ENCODE measurements around the gene ESYT3.

Gene ESYT3, protein sequence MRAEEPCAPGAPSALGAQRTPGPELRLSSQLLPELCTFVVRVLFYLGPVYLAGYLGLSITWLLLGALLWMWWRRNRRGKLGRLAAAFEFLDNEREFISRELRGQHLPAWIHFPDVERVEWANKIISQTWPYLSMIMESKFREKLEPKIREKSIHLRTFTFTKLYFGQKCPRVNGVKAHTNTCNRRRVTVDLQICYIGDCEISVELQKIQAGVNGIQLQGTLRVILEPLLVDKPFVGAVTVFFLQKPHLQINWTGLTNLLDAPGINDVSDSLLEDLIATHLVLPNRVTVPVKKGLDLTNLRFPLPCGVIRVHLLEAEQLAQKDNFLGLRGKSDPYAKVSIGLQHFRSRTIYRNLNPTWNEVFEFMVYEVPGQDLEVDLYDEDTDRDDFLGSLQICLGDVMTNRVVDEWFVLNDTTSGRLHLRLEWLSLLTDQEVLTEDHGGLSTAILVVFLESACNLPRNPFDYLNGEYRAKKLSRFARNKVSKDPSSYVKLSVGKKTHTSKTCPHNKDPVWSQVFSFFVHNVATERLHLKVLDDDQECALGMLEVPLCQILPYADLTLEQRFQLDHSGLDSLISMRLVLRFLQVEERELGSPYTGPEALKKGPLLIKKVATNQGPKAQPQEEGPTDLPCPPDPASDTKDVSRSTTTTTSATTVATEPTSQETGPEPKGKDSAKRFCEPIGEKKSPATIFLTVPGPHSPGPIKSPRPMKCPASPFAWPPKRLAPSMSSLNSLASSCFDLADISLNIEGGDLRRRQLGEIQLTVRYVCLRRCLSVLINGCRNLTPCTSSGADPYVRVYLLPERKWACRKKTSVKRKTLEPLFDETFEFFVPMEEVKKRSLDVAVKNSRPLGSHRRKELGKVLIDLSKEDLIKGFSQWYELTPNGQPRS

DNA sequence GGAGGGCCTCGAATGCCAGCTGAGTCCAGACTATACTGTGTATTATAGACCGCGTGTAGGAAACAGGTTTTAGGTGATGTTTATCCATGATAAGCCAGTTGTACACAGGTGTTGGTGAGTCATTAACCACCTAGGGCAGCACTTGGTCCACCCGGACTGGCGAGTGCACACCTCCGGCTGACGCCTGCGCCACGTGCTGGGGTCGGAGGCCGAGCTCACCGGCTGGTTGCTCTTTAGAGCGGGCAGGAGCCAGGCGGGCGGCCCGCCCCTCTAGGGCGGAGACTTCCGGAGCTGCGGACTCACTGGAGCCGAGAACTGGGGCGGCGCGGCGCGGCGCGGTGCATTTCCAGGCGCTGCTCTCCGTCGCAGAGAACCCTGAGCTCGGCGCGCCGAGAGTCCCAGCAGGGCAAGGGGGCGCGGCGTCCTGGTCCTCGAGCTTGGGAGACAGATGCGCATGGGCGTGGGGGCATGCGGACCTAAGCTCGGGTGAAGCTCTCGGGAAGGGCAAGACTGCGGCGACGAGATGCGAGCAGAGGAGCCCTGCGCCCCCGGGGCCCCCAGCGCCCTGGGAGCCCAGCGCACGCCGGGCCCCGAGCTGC lies at the start of gene ESYT3:
ESYT3 (plus strand) TSS at position 341 of the 599 bp plus-strand sequence; CDS start at position 524, 183 bp downstream.
- Histone ChIP-seq H3K36me3 (ENCODE audit: control insufficient read depth in 2 of 2, insufficient read depth in 2 of 2, low read length in 2 of 2) (no peaks in the 10 kb centered on the region), H3K27me3 (ENCODE audit: control insufficient read depth in 2 of 2, insufficient read depth in 2 of 2, low read length in 2 of 2) (peaks cover 14 to 28% of the 10 kb centered on the region in 2 donors), H3K4me1 (ENCODE audit: control insufficient read depth in 2 of 2, insufficient read depth in 2 of 2, low read length in 2 of 2) (peaks cover 4 to 8% of the 10 kb centered on the region in 2 donors), H3K27ac (ENCODE audit: low read depth in 2 of 2, low read length in 2 of 2) (no peak within 1 kb of the TSS), H3K9me3 (ENCODE audit: control insufficient read depth in 2 of 2, low read length in 2 of 2) (no peaks in the 10 kb centered on the region), H3K9ac (ENCODE audit: low read depth in 1 of 2, low read length in 2 of 2) (peak within 1 kb of the TSS in 1 of 2 donors; percentile 36), H3K4me3 (ENCODE audit: low read length in 2 of 2) (peak within 1 kb of the TSS; percentile 54 to 65)

- H3K27ac ChIP-seq (ENCODE audit: low read depth in 2 of 2, low read length in 2 of 2) = no peak overlapping the region
- no peak overlapping the region for H3K4me3 ChIP-seq (ENCODE audit: low read length in 2 of 2)
- no peaks in the 10 kb centered on the region for H3K9me3 ChIP-seq (ENCODE audit: control insufficient read depth in 2 of 2, low read length in 2 of 2)
- H3K4me1 ChIP-seq (ENCODE audit: control insufficient read depth in 2 of 2, insufficient read depth in 2 of 2, low read length in 2 of 2) = no peaks in the 10 kb centered on the region
- H3K36me3 ChIP-seq (ENCODE audit: control insufficient read depth in 2 of 2, insufficient read depth in 2 of 2, low read length in 2 of 2) = no peaks in the 10 kb centered on the region
- H3K9ac ChIP-seq (ENCODE audit: low read depth in 1 of 2, low read length in 2 of 2) = no peak overlapping the region
- no peaks in the 10 kb centered on the region for H3K27me3 ChIP-seq (ENCODE audit: control insufficient read depth in 2 of 2, insufficient read depth in 2 of 2, low read length in 2 of 2)
These were observed 49.4 kb upstream of the ESYT3 start for GRCh38 chr3:138384976-138385375.

DNA sequence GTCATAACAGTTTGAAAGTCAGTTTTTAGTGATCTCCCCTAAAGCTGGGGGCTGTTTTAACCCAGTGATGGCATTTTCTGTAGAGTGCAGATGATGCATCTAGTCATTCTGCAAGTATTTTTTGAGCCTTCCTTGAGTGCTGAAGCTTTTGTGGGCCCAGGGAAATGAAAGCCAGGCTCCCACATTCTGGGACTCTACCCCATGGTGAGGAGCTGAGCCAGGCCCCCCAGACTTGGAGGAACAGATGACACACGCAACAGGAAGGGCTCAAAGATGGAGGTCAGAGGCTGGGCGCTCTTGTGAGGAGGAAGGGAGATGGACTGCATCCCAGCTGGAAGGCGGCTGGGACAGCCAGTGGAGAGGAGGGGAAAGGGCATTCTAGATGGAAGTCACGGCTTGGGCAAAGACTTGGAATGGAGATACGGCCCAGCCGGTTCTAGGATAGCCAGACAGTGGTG lies 45.2 kb upstream of the ESYT3 start:
- Histone ChIP-seq H3K27me3 (ENCODE audit: control insufficient read depth in 2 of 2, insufficient read depth in 2 of 2, low read length in 2 of 2) (no peaks in the 10 kb centered on the region), H3K4me3 (ENCODE audit: low read length in 2 of 2) (no peak overlapping the region), H3K4me1 (ENCODE audit: control insufficient read depth in 2 of 2, insufficient read depth in 2 of 2, low read length in 2 of 2) (no peaks in the 10 kb centered on the region), H3K9me3 (ENCODE audit: control insufficient read depth in 2 of 2, low read length in 2 of 2) (no peaks in the 10 kb centered on the region), H3K9ac (ENCODE audit: low read depth in 1 of 2, low read length in 2 of 2) (no peak overlapping the region), H3K36me3 (ENCODE audit: control insufficient read depth in 2 of 2, insufficient read depth in 2 of 2, low read length in 2 of 2) (no peaks in the 10 kb centered on the region), H3K27ac (ENCODE audit: low read depth in 2 of 2, low read length in 2 of 2) (no peak overlapping the region)

DNA sequence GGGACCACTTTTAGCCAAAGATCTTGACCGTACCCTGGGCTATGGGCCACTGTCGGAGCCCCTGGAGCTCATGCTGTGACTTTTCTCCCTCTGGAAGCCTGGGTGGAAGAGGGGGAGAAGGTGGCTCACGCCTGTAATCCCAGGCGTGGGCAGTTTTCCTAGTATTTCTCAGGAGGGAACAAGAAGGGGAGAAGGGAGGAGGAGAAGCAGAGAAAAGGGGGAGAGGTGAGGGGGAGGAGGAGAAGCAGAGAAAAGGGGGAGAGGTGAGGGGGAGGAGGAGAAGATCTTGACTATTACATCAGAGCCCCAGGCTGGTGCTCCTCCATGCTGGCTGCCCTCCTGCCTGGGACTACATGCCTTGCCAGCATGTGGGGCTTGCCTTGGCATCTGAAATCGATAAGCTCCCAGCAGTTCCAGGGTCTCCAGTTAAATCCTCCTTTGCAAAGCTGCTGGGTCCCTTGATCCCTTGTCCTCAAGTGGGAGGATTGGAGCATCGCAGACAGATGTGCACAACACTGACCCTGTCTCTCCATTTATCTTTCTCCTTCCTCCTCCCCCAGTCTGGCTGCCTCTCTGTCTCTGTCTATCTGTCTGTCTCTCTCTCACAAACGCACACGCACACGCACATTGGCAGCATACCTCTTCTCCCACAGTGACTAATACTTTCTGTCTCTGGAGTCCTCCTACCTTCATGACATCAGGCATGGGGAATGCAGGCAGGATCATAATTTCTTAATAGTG lies 44.4 kb upstream of the ESYT3 start:
- Histone ChIP-seq H3K36me3 (ENCODE audit: control insufficient read depth in 2 of 2, insufficient read depth in 2 of 2, low read length in 2 of 2) (no peaks in the 10 kb centered on the region), H3K27ac (ENCODE audit: low read depth in 2 of 2, low read length in 2 of 2) (no peak overlapping the region), H3K4me3 (ENCODE audit: low read length in 2 of 2) (no peak overlapping the region), H3K9ac (ENCODE audit: low read depth in 1 of 2, low read length in 2 of 2) (no peak overlapping the region), H3K9me3 (ENCODE audit: control insufficient read depth in 2 of 2, low read length in 2 of 2) (no peaks in the 10 kb centered on the region), H3K4me1 (ENCODE audit: control insufficient read depth in 2 of 2, insufficient read depth in 2 of 2, low read length in 2 of 2) (no peaks in the 10 kb centered on the region), H3K27me3 (ENCODE audit: control insufficient read depth in 2 of 2, insufficient read depth in 2 of 2, low read length in 2 of 2) (no peaks in the 10 kb centered on the region)

DNA sequence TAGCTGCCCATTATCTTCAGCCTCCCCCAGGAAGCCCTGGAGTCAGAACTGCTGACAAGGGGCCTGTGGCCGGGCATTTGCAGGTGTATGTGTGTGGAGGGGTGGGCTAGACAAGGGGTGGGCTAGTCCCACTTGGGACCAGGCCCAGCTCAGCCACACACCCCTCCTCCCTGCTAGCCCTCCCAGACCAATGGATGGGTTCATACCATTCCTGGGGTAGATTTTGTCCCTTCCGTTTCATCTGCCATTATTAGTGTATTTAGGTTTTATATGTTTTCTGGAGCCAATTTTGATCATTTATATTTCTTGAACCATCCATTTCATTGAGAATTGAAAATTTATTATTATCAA lies 43.9 kb upstream of the ESYT3 start:
- Histone ChIP-seq H3K9me3 (ENCODE audit: control insufficient read depth in 2 of 2, low read length in 2 of 2) (no peaks in the 10 kb centered on the region), H3K36me3 (ENCODE audit: control insufficient read depth in 2 of 2, insufficient read depth in 2 of 2, low read length in 2 of 2) (no peaks in the 10 kb centered on the region), H3K27ac (ENCODE audit: low read depth in 2 of 2, low read length in 2 of 2) (no peak overlapping the region), H3K4me1 (ENCODE audit: control insufficient read depth in 2 of 2, insufficient read depth in 2 of 2, low read length in 2 of 2) (no peaks in the 10 kb centered on the region), H3K9ac (ENCODE audit: low read depth in 1 of 2, low read length in 2 of 2) (no peak overlapping the region), H3K27me3 (ENCODE audit: control insufficient read depth in 2 of 2, insufficient read depth in 2 of 2, low read length in 2 of 2) (no peaks in the 10 kb centered on the region), H3K4me3 (ENCODE audit: low read length in 2 of 2) (no peak overlapping the region)

GRCh38 chr3:138394156-138394555 lies 40.3 kb upstream of the ESYT3 start:
- Histone ChIP-seq H3K9ac (ENCODE audit: low read depth in 1 of 2, low read length in 2 of 2) (no peak overlapping the region), H3K4me1 (ENCODE audit: control insufficient read depth in 2 of 2, insufficient read depth in 2 of 2, low read length in 2 of 2) (no peaks in the 10 kb centered on the region), H3K27me3 (ENCODE audit: control insufficient read depth in 2 of 2, insufficient read depth in 2 of 2, low read length in 2 of 2) (no peaks in the 10 kb centered on the region)

GRCh38 chr3:138394686-138395085 lies 39.7 kb upstream of the ESYT3 start:
- Histone ChIP-seq H3K27ac (ENCODE audit: low read depth in 2 of 2, low read length in 2 of 2) (no peak overlapping the region), H3K9me3 (ENCODE audit: control insufficient read depth in 2 of 2, low read length in 2 of 2) (no peaks in the 10 kb centered on the region), H3K27me3 (ENCODE audit: control insufficient read depth in 2 of 2, insufficient read depth in 2 of 2, low read length in 2 of 2) (no peaks in the 10 kb centered on the region), H3K36me3 (ENCODE audit: control insufficient read depth in 2 of 2, insufficient read depth in 2 of 2, low read length in 2 of 2) (no peaks in the 10 kb centered on the region), H3K4me1 (ENCODE audit: control insufficient read depth in 2 of 2, insufficient read depth in 2 of 2, low read length in 2 of 2) (no peaks in the 10 kb centered on the region), H3K9ac (ENCODE audit: low read depth in 1 of 2, low read length in 2 of 2) (no peak overlapping the region), H3K4me3 (ENCODE audit: low read length in 2 of 2) (no peak overlapping the region)

More at GRCh38 chr3:138394156-138394555, 40.3 kb upstream of the ESYT3 start:
- Histone ChIP-seq H3K36me3 (ENCODE audit: control insufficient read depth in 2 of 2, insufficient read depth in 2 of 2, low read length in 2 of 2) (no peaks in the 10 kb centered on the region), H3K27ac (ENCODE audit: low read depth in 2 of 2, low read length in 2 of 2) (no peak overlapping the region), H3K9me3 (ENCODE audit: control insufficient read depth in 2 of 2, low read length in 2 of 2) (no peaks in the 10 kb centered on the region), H3K4me3 (ENCODE audit: low read length in 2 of 2) (no peak overlapping the region)

DNA sequence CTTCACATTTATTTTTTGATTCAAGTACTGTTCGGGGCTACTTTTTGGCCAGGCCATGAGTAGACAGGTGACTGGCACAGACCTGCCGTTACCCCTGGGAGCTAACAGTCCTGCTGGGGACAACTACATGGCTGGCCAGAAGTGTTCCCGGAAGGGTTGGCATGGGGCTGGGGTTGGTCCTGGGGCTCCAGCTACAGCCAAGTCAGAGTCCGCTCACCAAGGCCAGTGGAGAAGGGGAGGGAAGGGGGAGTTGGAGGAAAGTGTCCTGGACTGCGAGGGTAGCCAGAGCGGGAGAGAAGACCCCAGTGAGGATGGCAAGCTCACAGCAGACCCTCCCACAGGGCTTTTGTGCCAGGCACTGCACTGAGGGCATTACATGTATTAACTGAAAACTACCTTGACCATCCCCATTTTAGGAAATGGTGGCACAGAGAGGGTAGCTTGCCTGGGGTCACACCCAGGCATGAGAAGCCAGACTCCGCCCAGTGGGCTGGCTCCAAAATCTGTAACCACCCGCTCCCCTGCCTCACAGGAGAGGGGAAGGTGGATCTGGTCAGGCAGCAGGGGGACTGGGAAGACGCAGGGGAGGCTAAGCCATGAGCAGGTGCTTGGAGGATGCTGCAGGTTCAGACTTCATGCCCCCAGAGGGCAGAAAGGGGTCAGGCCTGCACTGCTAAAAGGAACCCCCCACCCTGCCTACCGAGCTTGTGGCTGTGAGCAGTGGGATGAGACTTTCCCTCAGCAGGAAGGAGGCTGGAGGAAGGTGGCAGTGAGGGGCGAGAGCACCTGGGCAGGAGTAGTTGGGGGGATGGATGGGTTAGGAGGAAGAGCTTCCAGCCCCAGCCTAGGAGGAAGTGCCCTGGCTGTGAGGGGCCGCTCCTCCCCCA lies 38.3 kb upstream of the ESYT3 start:
- Histone ChIP-seq H3K27ac (ENCODE audit: low read depth in 2 of 2, low read length in 2 of 2) (no peak overlapping the region), H3K4me3 (ENCODE audit: low read length in 2 of 2) (no peak overlapping the region), H3K9ac (ENCODE audit: low read depth in 1 of 2, low read length in 2 of 2) (no peak overlapping the region), H3K4me1 (ENCODE audit: control insufficient read depth in 2 of 2, insufficient read depth in 2 of 2, low read length in 2 of 2) (no peaks in the 10 kb centered on the region), H3K27me3 (ENCODE audit: control insufficient read depth in 2 of 2, insufficient read depth in 2 of 2, low read length in 2 of 2) (no peaks in the 10 kb centered on the region), H3K36me3 (ENCODE audit: control insufficient read depth in 2 of 2, insufficient read depth in 2 of 2, low read length in 2 of 2) (no peaks in the 10 kb centered on the region), H3K9me3 (ENCODE audit: control insufficient read depth in 2 of 2, low read length in 2 of 2) (no peaks in the 10 kb centered on the region)

Data from mucosa of rectum (tissue), 2 donors.